Germinal center (tissue), 1 donor: ENCODE results near the gene PRPF19.

Experiments
- DNase-seq: peaks from one replicate; pipeline ENCODE4 v3.0.0; 2012; ENCODE audit warnings: mixed read lengths, low spot score

The PRPF19 gene

DNA sequence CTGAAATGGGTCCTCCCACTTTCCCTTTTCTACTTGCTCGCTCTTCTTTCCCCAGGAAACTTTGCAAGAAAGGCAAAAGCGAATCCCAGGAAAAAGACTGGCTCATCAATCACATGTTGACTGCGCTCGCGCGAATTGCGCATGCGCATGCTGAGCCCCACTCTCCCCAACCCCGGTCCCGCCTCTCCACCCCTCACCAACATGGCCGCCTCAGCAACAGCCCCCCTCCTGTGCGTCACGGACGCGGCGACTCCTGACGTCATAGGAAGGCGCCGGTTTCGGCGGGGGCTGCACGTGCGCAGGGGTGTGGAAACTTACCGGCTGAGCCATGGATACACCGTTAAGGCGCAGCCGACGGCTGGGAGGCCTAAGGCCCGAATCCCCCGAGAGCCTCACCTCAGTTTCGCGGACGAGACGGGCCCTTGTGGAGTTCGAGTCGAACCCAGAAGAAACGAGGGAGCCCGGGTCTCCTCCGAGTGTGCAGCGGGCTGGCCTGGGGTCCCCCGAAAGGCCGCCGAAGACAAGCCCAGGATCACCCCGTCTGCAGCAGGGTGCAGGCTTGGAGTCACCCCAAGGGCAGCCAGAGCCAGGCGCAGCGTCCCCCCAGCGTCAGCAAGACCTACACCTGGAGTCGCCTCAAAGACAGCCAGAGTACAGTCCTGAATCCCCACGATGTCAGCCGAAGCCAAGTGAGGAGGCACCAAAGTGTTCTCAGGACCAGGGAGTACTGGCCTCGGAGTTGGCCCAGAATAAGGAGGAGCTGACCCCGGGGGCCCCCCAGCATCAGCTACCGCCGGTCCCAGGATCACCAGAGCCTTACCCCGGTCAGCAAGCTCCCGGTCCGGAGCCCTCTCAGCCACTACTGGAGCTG lies 64.4 kb downstream of the PRPF19 start, which contains the start of gene CCDC86:
Gene CCDC86, plus strand, starts transcription at position 317 of the 871 bp plus-strand sequence. Its CDS starts 12 bp downstream, at position 329.
- peak; percentile 100 for DNase-seq
